ENCODE data around the gene ABLIM1.

The ABLIM1 gene

GRCh38 chr10:114518401-114519305 lies 139.4 kb downstream of the ABLIM1 start:
- no peak for DNase-seq (ENCODE audit: low read depth)
- H3K4me3 ChIP-seq (replicated peaks; ENCODE audit: low read depth, low read length), result no peak overlapping the region
- TF ChIP-seq CTCF (IDR thresholded peaks at IDR 0.05; ENCODE audit: low read length, missing control alignments), result no peak

- no peak overlapping the region for H3K4me3 ChIP-seq (replicated peaks; ENCODE audit: low read depth, low read length)
- no peak for TF ChIP-seq CTCF (IDR thresholded peaks at IDR 0.05; ENCODE audit: low read length, missing control alignments)
These were observed 140.5 kb downstream of the ABLIM1 start for GRCh38 chr10:114517368-114518250.

GRCh38 chr10:114516356-114516755 lies 141.7 kb downstream of the ABLIM1 start:
- no peak overlapping the region for H3K4me3 ChIP-seq (replicated peaks; ENCODE audit: low read depth, low read length)
- no peak for TF ChIP-seq CTCF (IDR thresholded peaks at IDR 0.05; ENCODE audit: low read length, missing control alignments)
- DNase-seq (ENCODE audit: low read depth), result no peak

More at GRCh38 chr10:114517368-114518250, 140.5 kb downstream of the ABLIM1 start:
- DNase-seq (ENCODE audit: low read depth), result no peak

- TF ChIP-seq CTCF (IDR thresholded peaks at IDR 0.05; ENCODE audit: low read length, missing control alignments), result no peak
- no peak for DNase-seq (ENCODE audit: low read depth)
- H3K4me3 ChIP-seq (replicated peaks; ENCODE audit: low read depth, low read length), result no peak overlapping the region
These were observed 142.7 kb downstream of the ABLIM1 start for GRCh38 chr10:114515298-114515914.

- DNase-seq (ENCODE audit: low read depth), result no peak
- TF ChIP-seq CTCF (IDR thresholded peaks at IDR 0.05; ENCODE audit: low read length, missing control alignments), result no peak
- H3K4me3 ChIP-seq (replicated peaks; ENCODE audit: low read depth, low read length), result no peak overlapping the region
These were observed 144.7 kb downstream of the ABLIM1 start for GRCh38 chr10:114513381-114513792.

- H3K4me3 ChIP-seq (replicated peaks; ENCODE audit: low read depth, low read length), result no peak overlapping the region
- no peak for TF ChIP-seq CTCF (IDR thresholded peaks at IDR 0.05; ENCODE audit: low read length, missing control alignments)
- DNase-seq (ENCODE audit: low read depth), result no peak
These were observed 146.2 kb downstream of the ABLIM1 start for GRCh38 chr10:114511881-114512280.

Data from fibroblast of pulmonary artery (primary cell).